Measurements from ENCODE around the gene HAPLN2.
"Not testable (repeated sequence)": the region's sequence is repeated elsewhere in the genome, so short reads cannot be mapped to it uniquely, and the experiment has no call there.

The HAPLN2 gene

GRCh38 chr1:156602557-156602993 is 16.6 kb upstream of the HAPLN2 start:
- Histone ChIP-seq H3K9ac (ENCODE audit: low read depth, low read length) (no peak overlapping the region), H3K4me1 (ENCODE audit: control insufficient read depth, insufficient read depth, low read length) (no peaks in the 10 kb centered on the region), H3K4me3 (ENCODE audit: low read depth, low read length) (no peak overlapping the region)

GRCh38 chr1:156607344-156607743 is 11.9 kb upstream of the HAPLN2 start:
- not testable (repeated sequence) for H3K4me1 ChIP-seq (ENCODE audit: control insufficient read depth, insufficient read depth, low read length); H3K9ac ChIP-seq (ENCODE audit: low read depth, low read length); H3K36me3 ChIP-seq (ENCODE audit: control insufficient read depth, insufficient read depth, low read length); H3K9me3 ChIP-seq (ENCODE audit: control insufficient read depth, insufficient read depth, low read length); H3K27me3 ChIP-seq (ENCODE audit: control insufficient read depth, insufficient read depth, low read length); H3K4me3 ChIP-seq (ENCODE audit: low read depth, low read length)

More at GRCh38 chr1:156602557-156602993, 16.6 kb upstream of the HAPLN2 start:
- no peaks in the 10 kb centered on the region for H3K9me3 ChIP-seq (ENCODE audit: control insufficient read depth, insufficient read depth, low read length)
- H3K27me3 ChIP-seq (ENCODE audit: control insufficient read depth, insufficient read depth, low read length) = no peaks in the 10 kb centered on the region
- peaks cover 8% of the 10 kb centered on the region for H3K36me3 ChIP-seq (ENCODE audit: control insufficient read depth, insufficient read depth, low read length)

GRCh38 chr1:156608036-156608674 is 11.1 kb upstream of the HAPLN2 start:
- Histone ChIP-seq H3K36me3 (ENCODE audit: control insufficient read depth, insufficient read depth, low read length) (no peaks in the 10 kb centered on the region), H3K4me1 (ENCODE audit: control insufficient read depth, insufficient read depth, low read length) (peaks cover 4% of the 10 kb centered on the region), H3K9me3 (ENCODE audit: control insufficient read depth, insufficient read depth, low read length) (no peaks in the 10 kb centered on the region), H3K4me3 (ENCODE audit: low read depth, low read length) (no peak overlapping the region), H3K27me3 (ENCODE audit: control insufficient read depth, insufficient read depth, low read length) (no peaks in the 10 kb centered on the region), H3K9ac (ENCODE audit: low read depth, low read length) (no peak overlapping the region)

- no peaks in the 10 kb centered on the region for H3K36me3 ChIP-seq (ENCODE audit: control insufficient read depth, insufficient read depth, low read length)
- H3K4me3 ChIP-seq (ENCODE audit: low read depth, low read length) = no peak overlapping the region
- H3K4me1 ChIP-seq (ENCODE audit: control insufficient read depth, insufficient read depth, low read length) = peaks cover 4% of the 10 kb centered on the region
- no peak overlapping the region for H3K9ac ChIP-seq (ENCODE audit: low read depth, low read length)
- no peaks in the 10 kb centered on the region for H3K9me3 ChIP-seq (ENCODE audit: control insufficient read depth, insufficient read depth, low read length)
- no peaks in the 10 kb centered on the region for H3K27me3 ChIP-seq (ENCODE audit: control insufficient read depth, insufficient read depth, low read length)
Observed at GRCh38 chr1:156608981-156609380, 10.2 kb upstream of the HAPLN2 start.

- H3K27me3 ChIP-seq (ENCODE audit: control insufficient read depth, insufficient read depth, low read length); H3K9ac ChIP-seq (ENCODE audit: low read depth, low read length); H3K4me3 ChIP-seq (ENCODE audit: low read depth, low read length); H3K36me3 ChIP-seq (ENCODE audit: control insufficient read depth, insufficient read depth, low read length); H3K4me1 ChIP-seq (ENCODE audit: control insufficient read depth, insufficient read depth, low read length); H3K9me3 ChIP-seq (ENCODE audit: control insufficient read depth, insufficient read depth, low read length): not testable (repeated sequence)
Observed at GRCh38 chr1:156610072-156610471, 9.1 kb upstream of the HAPLN2 start.

- H3K36me3 ChIP-seq (ENCODE audit: control insufficient read depth, insufficient read depth, low read length) = no peaks in the 10 kb centered on the region
Observed at GRCh38 chr1:156612666-156613065, 6.5 kb upstream of the HAPLN2 start.

GRCh38 chr1:156615946-156616345 is 3.3 kb upstream of the HAPLN2 start:
- Histone ChIP-seq H3K9me3 (ENCODE audit: control insufficient read depth, insufficient read depth, low read length) (no peaks in the 10 kb centered on the region), H3K27me3 (ENCODE audit: control insufficient read depth, insufficient read depth, low read length) (peaks cover 24% of the 10 kb centered on the region), H3K36me3 (ENCODE audit: control insufficient read depth, insufficient read depth, low read length) (no peaks in the 10 kb centered on the region), H3K4me1 (ENCODE audit: control insufficient read depth, insufficient read depth, low read length) (no peaks in the 10 kb centered on the region), H3K4me3 (ENCODE audit: low read depth, low read length) (no peak overlapping the region), H3K9ac (ENCODE audit: low read depth, low read length) (no peak overlapping the region)

More at GRCh38 chr1:156612666-156613065, 6.5 kb upstream of the HAPLN2 start:
- peaks cover 4% of the 10 kb centered on the region for H3K4me1 ChIP-seq (ENCODE audit: control insufficient read depth, insufficient read depth, low read length)
- H3K9me3 ChIP-seq (ENCODE audit: control insufficient read depth, insufficient read depth, low read length) = no peaks in the 10 kb centered on the region
- H3K9ac ChIP-seq (ENCODE audit: low read depth, low read length) = no peak overlapping the region
- peaks cover 3% of the 10 kb centered on the region for H3K27me3 ChIP-seq (ENCODE audit: control insufficient read depth, insufficient read depth, low read length)
- H3K4me3 ChIP-seq (ENCODE audit: low read depth, low read length) = no peak overlapping the region

- Histone ChIP-seq H3K9ac (ENCODE audit: low read depth, low read length) (no peak overlapping the region), H3K36me3 (ENCODE audit: control insufficient read depth, insufficient read depth, low read length) (no peaks in the 10 kb centered on the region), H3K9me3 (ENCODE audit: control insufficient read depth, insufficient read depth, low read length) (no peaks in the 10 kb centered on the region), H3K4me3 (ENCODE audit: low read depth, low read length) (no peak overlapping the region), H3K27me3 (ENCODE audit: control insufficient read depth, insufficient read depth, low read length) (peaks cover 28% of the 10 kb centered on the region), H3K4me1 (ENCODE audit: control insufficient read depth, insufficient read depth, low read length) (no peaks in the 10 kb centered on the region)
Observed at GRCh38 chr1:156616463-156616862, 2.8 kb upstream of the HAPLN2 start.

- peaks cover 59% of the 10 kb centered on the region for H3K27me3 ChIP-seq (ENCODE audit: control insufficient read depth, insufficient read depth, low read length)
- H3K4me1 ChIP-seq (ENCODE audit: control insufficient read depth, insufficient read depth, low read length) = no peaks in the 10 kb centered on the region
- H3K36me3 ChIP-seq (ENCODE audit: control insufficient read depth, insufficient read depth, low read length) = no peaks in the 10 kb centered on the region
- no peak overlapping the region for H3K9ac ChIP-seq (ENCODE audit: low read depth, low read length)
- H3K9me3 ChIP-seq (ENCODE audit: control insufficient read depth, insufficient read depth, low read length) = no peaks in the 10 kb centered on the region
- H3K4me3 ChIP-seq (ENCODE audit: low read depth, low read length) = no peak overlapping the region
Observed at GRCh38 chr1:156619582-156619955, 354 bp downstream of the HAPLN2 start.

- Histone ChIP-seq H3K9me3 (ENCODE audit: control insufficient read depth, insufficient read depth, low read length) (no peaks in the 10 kb centered on the region), H3K9ac (ENCODE audit: low read depth, low read length) (no peak overlapping the region), H3K36me3 (ENCODE audit: control insufficient read depth, insufficient read depth, low read length) (no peaks in the 10 kb centered on the region), H3K4me3 (ENCODE audit: low read depth, low read length) (no peak overlapping the region), H3K4me1 (ENCODE audit: control insufficient read depth, insufficient read depth, low read length) (no peaks in the 10 kb centered on the region), H3K27me3 (ENCODE audit: control insufficient read depth, insufficient read depth, low read length) (peaks cover 76% of the 10 kb centered on the region)
Observed at GRCh38 chr1:156622581-156623297, 3.5 kb downstream of the HAPLN2 start.

GRCh38 chr1:156623946-156624813 is 5.0 kb downstream of the HAPLN2 start:
- Histone ChIP-seq H3K9ac (ENCODE audit: low read depth, low read length) (no peak overlapping the region), H3K9me3 (ENCODE audit: control insufficient read depth, insufficient read depth, low read length) (no peaks in the 10 kb centered on the region), H3K36me3 (ENCODE audit: control insufficient read depth, insufficient read depth, low read length) (no peaks in the 10 kb centered on the region), H3K4me3 (ENCODE audit: low read depth, low read length) (peak overlapping the region; percentile 62), H3K4me1 (ENCODE audit: control insufficient read depth, insufficient read depth, low read length) (no peaks in the 10 kb centered on the region), H3K27me3 (ENCODE audit: control insufficient read depth, insufficient read depth, low read length) (peaks cover 73% of the 10 kb centered on the region)
